AG04449 (cell line): Measurements from ENCODE around the gene ANK2.

Experiments used
- CTCF ChIA-PET: fragments of 350-600 bp; formaldehyde crosslinking; extraction: SDS; loops from one replicate; lab custom pipeline; 2021; ENCODE audit warnings: antibody characterized with exemption; lab: Yijun Ruan, JAX
- POLR2A ChIA-PET: fragments of 400-600, 350-600 bp; formaldehyde crosslinking; extraction: SDS; loops from one replicate; lab custom pipeline; 2020; ENCODE audit warnings: antibody characterized with exemption, inconsistent platforms; lab: Yijun Ruan, JAX
- DNase-seq: peaks from one replicate; pipeline ENCODE4 v3.0.0-alpha.2; 2010; ENCODE audit warnings: low read depth, low spot score
- H3K4me3 ChIP-seq: 2 replicates; pipeline ENCODE4 v1.5.1; 2011; ENCODE audit warnings: low read depth, mild to moderate bottlenecking, control low read depth, low read length
- TF ChIP-seq, protein P1 (sequence below): IDR thresholded peaks from one replicate; pipeline ENCODE4 v1.5.1; 2011; ENCODE audit warnings: mild to moderate bottlenecking, moderate library complexity, low read length, control low read depth, inconsistent platforms; ENCODE audit not compliant: insufficient read depth; ENCODE audit errors: missing control alignments

The ANK2 gene

GRCh38 chr4:113404167-113404571 is 354.7 kb downstream of the ANK2 start:
- TF ChIP-seq, protein P1, sequence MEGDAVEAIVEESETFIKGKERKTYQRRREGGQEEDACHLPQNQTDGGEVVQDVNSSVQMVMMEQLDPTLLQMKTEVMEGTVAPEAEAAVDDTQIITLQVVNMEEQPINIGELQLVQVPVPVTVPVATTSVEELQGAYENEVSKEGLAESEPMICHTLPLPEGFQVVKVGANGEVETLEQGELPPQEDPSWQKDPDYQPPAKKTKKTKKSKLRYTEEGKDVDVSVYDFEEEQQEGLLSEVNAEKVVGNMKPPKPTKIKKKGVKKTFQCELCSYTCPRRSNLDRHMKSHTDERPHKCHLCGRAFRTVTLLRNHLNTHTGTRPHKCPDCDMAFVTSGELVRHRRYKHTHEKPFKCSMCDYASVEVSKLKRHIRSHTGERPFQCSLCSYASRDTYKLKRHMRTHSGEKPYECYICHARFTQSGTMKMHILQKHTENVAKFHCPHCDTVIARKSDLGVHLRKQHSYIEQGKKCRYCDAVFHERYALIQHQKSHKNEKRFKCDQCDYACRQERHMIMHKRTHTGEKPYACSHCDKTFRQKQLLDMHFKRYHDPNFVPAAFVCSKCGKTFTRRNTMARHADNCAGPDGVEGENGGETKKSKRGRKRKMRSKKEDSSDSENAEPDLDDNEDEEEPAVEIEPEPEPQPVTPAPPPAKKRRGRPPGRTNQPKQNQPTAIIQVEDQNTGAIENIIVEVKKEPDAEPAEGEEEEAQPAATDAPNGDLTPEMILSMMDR = no peak
- no peak for DNase-seq
- ChIA-PET CTCF (interaction anchor here (2.4 kb wide), 1 partner anchor 10 kb away, joined by 19 read pairs; no protein-coding TSS in a partner anchor), POLR2A (no interaction called here)
- no peak overlapping the region for H3K4me3 ChIP-seq

- DNase-seq = no peak
- ChIA-PET CTCF (interaction anchor here (2.4 kb wide), 1 partner anchor 10 kb away, joined by 19 read pairs; no protein-coding TSS in a partner anchor), POLR2A (no interaction called here)
- TF ChIP-seq, protein P1 = no peak
- no peak overlapping the region for H3K4me3 ChIP-seq
These were observed 355.4 kb downstream of the ANK2 start for GRCh38 chr4:113404841-113405240.

GRCh38 chr4:113405874-113406722 is 356.6 kb downstream of the ANK2 start:
- no peak overlapping the region for H3K4me3 ChIP-seq
- no peak for DNase-seq
- POLR2A ChIA-PET = no interaction called here
- CTCF ChIA-PET = no interaction called here
- TF ChIP-seq, protein P1 = no peak

DNA sequence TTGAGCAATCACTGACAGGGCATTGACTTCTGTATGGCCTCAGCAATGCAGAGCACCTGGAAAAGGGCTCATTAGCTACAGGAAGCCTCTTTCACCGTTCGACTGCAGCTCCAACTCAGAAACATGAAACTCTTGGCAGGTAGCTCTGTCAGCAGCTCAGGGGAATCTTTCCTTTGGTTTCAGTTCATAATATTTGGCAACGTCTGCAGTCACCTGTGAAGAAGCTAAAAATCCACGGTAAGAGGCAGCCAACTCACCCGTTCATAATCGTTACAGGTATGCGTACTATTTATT is 357.2 kb downstream of the ANK2 start:
- CTCF ChIA-PET = no interaction called here
- no peak for DNase-seq

DNA sequence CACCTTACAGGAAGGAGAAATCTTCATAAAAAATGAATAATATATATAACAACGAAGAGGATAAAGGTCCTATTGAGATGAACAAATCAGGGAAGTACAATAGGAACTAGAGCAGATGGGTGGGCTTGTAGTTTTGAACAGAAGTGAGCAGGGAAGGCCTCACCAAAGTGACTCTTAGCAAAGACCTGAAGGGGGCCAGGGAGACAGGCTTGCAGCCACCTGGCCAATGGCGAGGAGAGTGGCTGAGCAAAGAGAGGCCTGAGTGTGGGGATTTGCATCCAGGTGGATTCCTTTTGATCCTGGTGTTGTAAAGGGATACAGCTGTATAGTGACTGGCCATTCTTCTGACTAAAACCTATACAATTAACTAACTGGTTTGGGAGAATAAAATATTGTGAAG is 358.0 kb downstream of the ANK2 start:
- TF ChIP-seq, protein P1 = no peak
- no peak overlapping the region for H3K4me3 ChIP-seq
- CTCF ChIA-PET = interaction anchor here (1.0 to 2.8 kb wide), 2 partner anchors 11 to 12 kb away, joined by 4 to 11 read pairs; no protein-coding TSS in a partner anchor
- DNase-seq = no peak
- POLR2A ChIA-PET = no interaction called here

More for the DNA sequence above, 357.2 kb downstream of the ANK2 start:
- H3K4me3 ChIP-seq = no peak overlapping the region
- POLR2A ChIA-PET = no interaction called here
- TF ChIP-seq, protein P1 = no peak

GRCh38 chr4:113409181-113409580 is 359.7 kb downstream of the ANK2 start:
- POLR2A ChIA-PET = no interaction called here
- TF ChIP-seq, protein P1 = no peak
- H3K4me3 ChIP-seq = no peak overlapping the region
- no peak for DNase-seq
- CTCF ChIA-PET = interaction anchor here (1.0 to 2.8 kb wide), 2 partner anchors 14 to 370 kb away, joined by 3 to 11 read pairs; no protein-coding TSS in a partner anchor
